Peyer's patch (tissue), 4 donors: ENCODE measurements around the gene GRWD1.

Experiments
- POLR2A ChIP-seq, 2 donors: fragments of 450-650 bp; IDR thresholded peaks; one replicate each; pipeline ENCODE4 v1.5.1; 2017; ENCODE audit warnings: antibody characterized with exemption in 2 of 2, mild to moderate bottlenecking in 2 of 2, moderate library complexity in 2 of 2
- TF ChIP-seq, protein P1 (sequence below), 6 experiments: fragments of 450-650 bp in 4 of 6; fragments of 200-600 bp in 2 of 6; sonication (generic) in 1 of 6; IDR thresholded peaks; one replicate each; pipeline ENCODE4 v1.5.1; 2017 to 2019; ENCODE audit warnings: antibody characterized with exemption in 6 of 6, mild to moderate bottlenecking in 3 of 6, moderate library complexity in 1 of 6

GRCh38 chr19:48441360-48442050 is 4.3 kb upstream of the GRWD1 start:
- TF ChIP-seq, protein P1, sequence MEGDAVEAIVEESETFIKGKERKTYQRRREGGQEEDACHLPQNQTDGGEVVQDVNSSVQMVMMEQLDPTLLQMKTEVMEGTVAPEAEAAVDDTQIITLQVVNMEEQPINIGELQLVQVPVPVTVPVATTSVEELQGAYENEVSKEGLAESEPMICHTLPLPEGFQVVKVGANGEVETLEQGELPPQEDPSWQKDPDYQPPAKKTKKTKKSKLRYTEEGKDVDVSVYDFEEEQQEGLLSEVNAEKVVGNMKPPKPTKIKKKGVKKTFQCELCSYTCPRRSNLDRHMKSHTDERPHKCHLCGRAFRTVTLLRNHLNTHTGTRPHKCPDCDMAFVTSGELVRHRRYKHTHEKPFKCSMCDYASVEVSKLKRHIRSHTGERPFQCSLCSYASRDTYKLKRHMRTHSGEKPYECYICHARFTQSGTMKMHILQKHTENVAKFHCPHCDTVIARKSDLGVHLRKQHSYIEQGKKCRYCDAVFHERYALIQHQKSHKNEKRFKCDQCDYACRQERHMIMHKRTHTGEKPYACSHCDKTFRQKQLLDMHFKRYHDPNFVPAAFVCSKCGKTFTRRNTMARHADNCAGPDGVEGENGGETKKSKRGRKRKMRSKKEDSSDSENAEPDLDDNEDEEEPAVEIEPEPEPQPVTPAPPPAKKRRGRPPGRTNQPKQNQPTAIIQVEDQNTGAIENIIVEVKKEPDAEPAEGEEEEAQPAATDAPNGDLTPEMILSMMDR (IDR thresholded peaks at IDR 0.05) = no peak
- TF ChIP-seq POLR2A (IDR thresholded peaks at IDR 0.05) = no peak
